K562 (cell line): ENCODE results near the gene SNX9. TPM values are rescaled to one million over a fixed set of nuclear protein-coding genes. Genes with fewer than 3 reads are reported as not detected.
A peak's percentile ranks its signal among the peaks of the same experiment; 100 is the strongest.

Experiments
- CCNT2 ChIP-seq: IDR thresholded peaks from 2 replicates; pipeline ENCODE4 v1.6.1; 2011; ENCODE audit warnings: borderline replicate concordance, low read depth, mild to moderate bottlenecking, moderate library complexity, mixed read lengths, low read length; ENCODE audit not compliant: insufficient read length; ENCODE audit errors: extremely low read depth
- GABPA ChIP-seq: fragments of 200-800 bp; sonication (Bioruptor generic); conservative IDR thresholded peaks from 2 replicates; pipeline ENCODE4 v1.6.1; 2016; ENCODE audit warnings: low read depth, missing genetic modification characterization, missing compliant biosample characterization
- HNRNPUL1 ChIP-seq: fragments of 200-400 bp; formaldehyde crosslinking; IDR thresholded peaks from 2 replicates; pipeline ENCODE4 v1.6.1; 2017; ENCODE audit warnings: low read length
- KDM1A ChIP-seq, 2 experiments: fragments of 450-650 bp; IDR thresholded peaks; 2 replicates each; pipeline ENCODE4 v1.6.1; 2016; ENCODE audit warnings: mild to moderate bottlenecking in 2 of 2
- MTA2 ChIP-seq: fragments of 450-650 bp; IDR thresholded peaks from 2 replicates; pipeline ENCODE4 v1.6.1; 2016; ENCODE audit warnings: low read depth
- NR4A1 ChIP-seq, 2 experiments: fragments of 250-450 bp in 1 of 2; fragments of 450-650 bp in 1 of 2; sonication (Bioruptor Pico) in 1 of 2; IDR thresholded peaks; 2 replicates each; pipeline versions ENCODE4 v1.4.0 to v1.6.1; 2016 to 2020; ENCODE audit warnings: mild to moderate bottlenecking in 2 of 2, missing compliant biosample characterization in 1 of 2, missing genetic modification characterization in 1 of 2, moderate library complexity in 1 of 2
- RAD21 ChIP-seq, 2 experiments: fragments of 250-450 bp in 1 of 2; fragments of 450-650 bp in 1 of 2; sonication (Bioruptor Pico) in 1 of 2; formaldehyde crosslinking in 1 of 2; IDR thresholded peaks in 1 of 2; conservative IDR thresholded peaks in 1 of 2; 2 replicates each; pipeline versions ENCODE4 v1.4.0 to v1.8.0; 2020 to 2022; ENCODE audit warnings: mild to moderate bottlenecking in 2 of 2, moderate library complexity in 1 of 2
- RB1 ChIP-seq: fragments of 450-650 bp; IDR thresholded peaks from 2 replicates; pipeline ENCODE4 v1.6.1; 2017; ENCODE audit warnings: low read depth, mild to moderate bottlenecking
- RFX5 ChIP-seq: IDR thresholded peaks from 2 replicates; pipeline ENCODE4 v1.6.1; 2011; ENCODE audit warnings: low read depth, mild to moderate bottlenecking, improper control_type of control experiment, low read length
- RUNX1 ChIP-seq: sonication (generic); IDR thresholded peaks from 2 replicates; pipeline ENCODE4 v1.6.1; 2016; ENCODE audit warnings: antibody characterized with exemption, low read depth
- SMARCC2 ChIP-seq: fragments of 450-650 bp; IDR thresholded peaks from 2 replicates; pipeline ENCODE4 v1.6.1; 2017; ENCODE audit warnings: antibody characterized with exemption, moderate library complexity, mild to moderate bottlenecking, low read depth
- ZNF589 ChIP-seq: fragments of 200-800 bp; sonication (Bioruptor generic); IDR thresholded peaks from 2 replicates; pipeline ENCODE4 v1.6.1; 2016; ENCODE audit warnings: low read depth, missing genetic modification characterization, missing compliant biosample characterization
- ZSCAN29 ChIP-seq: fragments of 450-650 bp; IDR thresholded peaks from 2 replicates; pipeline ENCODE4 v1.6.1; 2017
- polyA plus RNA-seq, 8 experiments: library from polyadenylated mRNA; depleted of rRNA in 4 of 8; stranded (reverse) in 5 of 8; unstranded in 3 of 8; fragments of >200 nt; fragmentation: Nextera tagmentation in 2 of 8; fragmentation: Illumina TruSeq in 1 of 8; extraction: Ambion mirVana in 2 of 8; extraction: Trizol in 1 of 8; gene quantifications; 2 replicates each; pipeline versions ENCODE4 v1.2.1 to v1.2.3, GENCODE V29; 2011 to 2014; ENCODE audit warnings: inconsistent platforms in 1 of 8, missing spikeins in 1 of 8
- total RNA-seq, 7 experiments: library from RNA; depleted of rRNA in 6 of 7; stranded (reverse); fragments of >200 nt in 6 of 7; fragmentation: Illumina TruSeq in 2 of 7; extraction: Trizol in 2 of 7; gene quantifications; 2 replicates each; pipeline versions ENCODE4 v1.2.1 to v1.2.3, GENCODE V29; 2011 to 2021; ENCODE audit warnings: low replicate concordance in 1 of 7
- TF ChIP-seq, protein P1 (sequence below): IDR thresholded peaks from 2 replicates; pipeline ENCODE4 v1.6.1; 2012; ENCODE audit warnings: low read depth, low read length, improper control_type of control experiment, borderline replicate concordance
- TF ChIP-seq, protein P2 (sequence below): fragments of 450-650 bp; IDR thresholded peaks from 2 replicates; pipeline ENCODE4 v1.6.1; 2016; ENCODE audit warnings: mild to moderate bottlenecking, moderate library complexity

Gene SNX9
- total and polyA plus RNA-seq, 9 of the 15 experiments (the other 6 are each of a cell fraction or from before 2014, with no cell fraction given), result 6.0 to 81.7 (median 57.1) TPM

DNA sequence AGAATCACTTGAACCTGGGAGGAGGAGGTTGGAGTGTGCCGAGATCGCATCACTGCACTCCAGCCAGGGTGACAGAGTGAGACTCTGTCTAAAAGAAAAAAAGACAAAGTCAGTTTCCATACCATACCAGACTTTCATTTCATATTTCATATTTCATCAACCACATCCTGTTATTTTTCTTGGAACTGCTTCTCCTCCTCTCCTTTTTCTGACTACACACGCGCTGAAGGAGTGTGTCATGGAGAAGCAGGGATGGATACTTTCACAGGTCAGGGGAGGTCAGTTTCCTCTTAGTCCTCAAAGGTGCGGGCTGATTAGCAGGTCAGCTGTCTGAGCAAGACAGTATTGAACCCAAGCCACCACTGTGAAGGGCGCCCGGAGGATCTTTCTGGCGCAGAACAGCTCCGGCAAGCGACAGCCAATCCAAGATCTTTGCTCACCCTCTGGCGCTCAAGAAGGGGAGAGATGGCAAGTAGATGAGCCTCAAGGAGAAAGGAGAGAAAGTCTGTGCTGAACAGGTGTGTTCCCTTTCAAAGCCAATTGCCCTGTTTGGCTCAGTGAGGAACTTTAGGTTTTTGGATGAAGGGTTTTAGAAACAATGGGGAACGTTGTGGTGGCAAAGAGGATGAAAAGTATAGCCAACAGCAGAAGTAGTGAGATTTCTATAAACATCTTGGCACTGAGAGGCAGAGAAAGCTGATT lies 139.7 kb downstream of the SNX9 start (continued):
- TF ChIP-seq, protein P1, sequence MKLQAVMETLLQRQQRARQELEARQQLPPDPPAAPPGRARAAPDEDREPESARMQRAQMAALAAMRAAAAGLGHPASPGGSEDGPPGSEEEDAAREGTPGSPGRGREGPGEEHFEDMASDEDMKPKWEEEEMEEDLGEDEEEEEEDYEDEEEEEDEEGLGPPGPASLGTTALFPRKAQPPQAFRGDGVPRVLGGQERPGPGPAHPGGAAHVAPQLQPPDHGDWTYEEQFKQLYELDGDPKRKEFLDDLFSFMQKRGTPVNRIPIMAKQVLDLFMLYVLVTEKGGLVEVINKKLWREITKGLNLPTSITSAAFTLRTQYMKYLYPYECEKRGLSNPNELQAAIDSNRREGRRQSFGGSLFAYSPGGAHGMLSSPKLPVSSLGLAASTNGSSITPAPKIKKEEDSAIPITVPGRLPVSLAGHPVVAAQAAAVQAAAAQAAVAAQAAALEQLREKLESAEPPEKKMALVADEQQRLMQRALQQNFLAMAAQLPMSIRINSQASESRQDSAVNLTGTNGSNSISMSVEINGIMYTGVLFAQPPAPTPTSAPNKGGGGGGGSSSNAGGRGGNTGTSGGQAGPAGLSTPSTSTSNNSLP, result no peak
- no peak for TF ChIP-seq RFX5
- TF ChIP-seq GABPA (tag), result peak; percentile 66
- TF ChIP-seq KDM1A (IDR thresholded peaks at IDR 0.05), result peak; percentile 28 to 48; a peak in 1 of 4 replicates
- TF ChIP-seq ZSCAN29, result no peak
- TF ChIP-seq ZNF589 (CRISPR knock-in tag), result peak; percentile 73
- TF ChIP-seq HNRNPUL1, result no peak
- TF ChIP-seq MTA2, result 0 out of 2 replicates have a peak, but pooled peaks have one; percentile 38
- TF ChIP-seq, protein P2, sequence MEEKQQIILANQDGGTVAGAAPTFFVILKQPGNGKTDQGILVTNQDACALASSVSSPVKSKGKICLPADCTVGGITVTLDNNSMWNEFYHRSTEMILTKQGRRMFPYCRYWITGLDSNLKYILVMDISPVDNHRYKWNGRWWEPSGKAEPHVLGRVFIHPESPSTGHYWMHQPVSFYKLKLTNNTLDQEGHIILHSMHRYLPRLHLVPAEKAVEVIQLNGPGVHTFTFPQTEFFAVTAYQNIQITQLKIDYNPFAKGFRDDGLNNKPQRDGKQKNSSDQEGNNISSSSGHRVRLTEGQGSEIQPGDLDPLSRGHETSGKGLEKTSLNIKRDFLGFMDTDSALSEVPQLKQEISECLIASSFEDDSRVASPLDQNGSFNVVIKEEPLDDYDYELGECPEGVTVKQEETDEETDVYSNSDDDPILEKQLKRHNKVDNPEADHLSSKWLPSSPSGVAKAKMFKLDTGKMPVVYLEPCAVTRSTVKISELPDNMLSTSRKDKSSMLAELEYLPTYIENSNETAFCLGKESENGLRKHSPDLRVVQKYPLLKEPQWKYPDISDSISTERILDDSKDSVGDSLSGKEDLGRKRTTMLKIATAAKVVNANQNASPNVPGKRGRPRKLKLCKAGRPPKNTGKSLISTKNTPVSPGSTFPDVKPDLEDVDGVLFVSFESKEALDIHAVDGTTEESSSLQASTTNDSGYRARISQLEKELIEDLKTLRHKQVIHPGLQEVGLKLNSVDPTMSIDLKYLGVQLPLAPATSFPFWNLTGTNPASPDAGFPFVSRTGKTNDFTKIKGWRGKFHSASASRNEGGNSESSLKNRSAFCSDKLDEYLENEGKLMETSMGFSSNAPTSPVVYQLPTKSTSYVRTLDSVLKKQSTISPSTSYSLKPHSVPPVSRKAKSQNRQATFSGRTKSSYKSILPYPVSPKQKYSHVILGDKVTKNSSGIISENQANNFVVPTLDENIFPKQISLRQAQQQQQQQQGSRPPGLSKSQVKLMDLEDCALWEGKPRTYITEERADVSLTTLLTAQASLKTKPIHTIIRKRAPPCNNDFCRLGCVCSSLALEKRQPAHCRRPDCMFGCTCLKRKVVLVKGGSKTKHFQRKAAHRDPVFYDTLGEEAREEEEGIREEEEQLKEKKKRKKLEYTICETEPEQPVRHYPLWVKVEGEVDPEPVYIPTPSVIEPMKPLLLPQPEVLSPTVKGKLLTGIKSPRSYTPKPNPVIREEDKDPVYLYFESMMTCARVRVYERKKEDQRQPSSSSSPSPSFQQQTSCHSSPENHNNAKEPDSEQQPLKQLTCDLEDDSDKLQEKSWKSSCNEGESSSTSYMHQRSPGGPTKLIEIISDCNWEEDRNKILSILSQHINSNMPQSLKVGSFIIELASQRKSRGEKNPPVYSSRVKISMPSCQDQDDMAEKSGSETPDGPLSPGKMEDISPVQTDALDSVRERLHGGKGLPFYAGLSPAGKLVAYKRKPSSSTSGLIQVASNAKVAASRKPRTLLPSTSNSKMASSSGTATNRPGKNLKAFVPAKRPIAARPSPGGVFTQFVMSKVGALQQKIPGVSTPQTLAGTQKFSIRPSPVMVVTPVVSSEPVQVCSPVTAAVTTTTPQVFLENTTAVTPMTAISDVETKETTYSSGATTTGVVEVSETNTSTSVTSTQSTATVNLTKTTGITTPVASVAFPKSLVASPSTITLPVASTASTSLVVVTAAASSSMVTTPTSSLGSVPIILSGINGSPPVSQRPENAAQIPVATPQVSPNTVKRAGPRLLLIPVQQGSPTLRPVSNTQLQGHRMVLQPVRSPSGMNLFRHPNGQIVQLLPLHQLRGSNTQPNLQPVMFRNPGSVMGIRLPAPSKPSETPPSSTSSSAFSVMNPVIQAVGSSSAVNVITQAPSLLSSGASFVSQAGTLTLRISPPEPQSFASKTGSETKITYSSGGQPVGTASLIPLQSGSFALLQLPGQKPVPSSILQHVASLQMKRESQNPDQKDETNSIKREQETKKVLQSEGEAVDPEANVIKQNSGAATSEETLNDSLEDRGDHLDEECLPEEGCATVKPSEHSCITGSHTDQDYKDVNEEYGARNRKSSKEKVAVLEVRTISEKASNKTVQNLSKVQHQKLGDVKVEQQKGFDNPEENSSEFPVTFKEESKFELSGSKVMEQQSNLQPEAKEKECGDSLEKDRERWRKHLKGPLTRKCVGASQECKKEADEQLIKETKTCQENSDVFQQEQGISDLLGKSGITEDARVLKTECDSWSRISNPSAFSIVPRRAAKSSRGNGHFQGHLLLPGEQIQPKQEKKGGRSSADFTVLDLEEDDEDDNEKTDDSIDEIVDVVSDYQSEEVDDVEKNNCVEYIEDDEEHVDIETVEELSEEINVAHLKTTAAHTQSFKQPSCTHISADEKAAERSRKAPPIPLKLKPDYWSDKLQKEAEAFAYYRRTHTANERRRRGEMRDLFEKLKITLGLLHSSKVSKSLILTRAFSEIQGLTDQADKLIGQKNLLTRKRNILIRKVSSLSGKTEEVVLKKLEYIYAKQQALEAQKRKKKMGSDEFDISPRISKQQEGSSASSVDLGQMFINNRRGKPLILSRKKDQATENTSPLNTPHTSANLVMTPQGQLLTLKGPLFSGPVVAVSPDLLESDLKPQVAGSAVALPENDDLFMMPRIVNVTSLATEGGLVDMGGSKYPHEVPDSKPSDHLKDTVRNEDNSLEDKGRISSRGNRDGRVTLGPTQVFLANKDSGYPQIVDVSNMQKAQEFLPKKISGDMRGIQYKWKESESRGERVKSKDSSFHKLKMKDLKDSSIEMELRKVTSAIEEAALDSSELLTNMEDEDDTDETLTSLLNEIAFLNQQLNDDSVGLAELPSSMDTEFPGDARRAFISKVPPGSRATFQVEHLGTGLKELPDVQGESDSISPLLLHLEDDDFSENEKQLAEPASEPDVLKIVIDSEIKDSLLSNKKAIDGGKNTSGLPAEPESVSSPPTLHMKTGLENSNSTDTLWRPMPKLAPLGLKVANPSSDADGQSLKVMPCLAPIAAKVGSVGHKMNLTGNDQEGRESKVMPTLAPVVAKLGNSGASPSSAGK, result no peak
- TF ChIP-seq CCNT2, result no peak
- peak in 1 of 2 experiments; percentile 10; a peak in 2 of 4 replicates for TF ChIP-seq RAD21 (CRISPR knock-in tag; conservative IDR thresholded peaks at IDR 0.05 in 1 of 2, IDR thresholded peaks at IDR 0.05 in 1 of 2)
- TF ChIP-seq RB1, result no peak
- no peak for TF ChIP-seq NR4A1 (CRISPR knock-in tag; IDR thresholded peaks at IDR 0.05)
- no peak for TF ChIP-seq NR4A1 (tag; IDR thresholded peaks at IDR 0.05)
- TF ChIP-seq SMARCC2, result no peak
- no peak for TF ChIP-seq RUNX1
